Erythroblast (primary cell): Measurements from ENCODE around the gene SLC8A3.

Experiments
- GATA1 ChIP-seq: IDR thresholded peaks from 2 replicates; pipeline ENCODE4 v1.6.1; 2011; ENCODE audit warnings: low read depth, mild to moderate bottlenecking, control low read depth, low read length, moderate library complexity
- POLR2A ChIP-seq: IDR thresholded peaks from 2 replicates; pipeline ENCODE4 v1.6.1; 2011; ENCODE audit warnings: mild to moderate bottlenecking, low read length

- TF ChIP-seq POLR2A (no peak), GATA1 (no peak)
Observed at GRCh38 chr14:70049605-70050004, 139.1 kb downstream of the SLC8A3 start.
